WI38 (cell line): ENCODE data around the gene PRPH2.
"Not testable (repeated sequence)": the region's sequence is repeated elsewhere in the genome, so short reads cannot be mapped to it uniquely, and the experiment has no call there.

Experiments
- H3K4me3 ChIP-seq: 2 replicates; pipeline ENCODE4 v1.5.1; 2011; ENCODE audit warnings: low read depth, mild to moderate bottlenecking, control low read depth, low read length
- CTCF ChIP-seq: IDR thresholded peaks from 2 replicates; pipeline ENCODE4 v1.5.1; 2012; ENCODE audit warnings: low read depth, mild to moderate bottlenecking, control low read depth, low read length

The PRPH2 gene

GRCh38 chr6:42709871-42710270 is 12.5 kb downstream of the PRPH2 start:
- no peak for TF ChIP-seq CTCF
- H3K4me3 ChIP-seq, result no peak overlapping the region

DNA sequence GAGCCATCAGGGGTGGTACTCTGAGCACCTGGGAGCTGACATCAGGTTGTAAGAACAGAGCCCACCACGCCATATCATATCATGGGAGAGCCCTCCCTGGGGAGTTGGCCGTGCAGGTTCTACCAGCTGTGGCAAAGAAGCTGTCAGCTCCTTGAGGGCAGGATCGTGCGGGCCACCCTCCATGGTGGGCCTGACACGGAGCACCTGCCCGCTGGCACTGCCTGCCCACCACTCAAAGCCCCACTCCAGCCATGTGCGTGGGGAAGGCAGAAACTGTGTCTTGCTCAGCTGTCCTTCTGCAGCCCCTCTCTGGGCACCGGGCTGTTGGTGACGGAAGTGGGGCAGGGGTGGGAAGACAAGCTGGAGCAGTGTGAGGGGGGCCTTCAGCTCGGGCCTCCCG is 14.3 kb downstream of the PRPH2 start:
- TF ChIP-seq CTCF, result no peak
- H3K4me3 ChIP-seq, result no peak overlapping the region

- no peak overlapping the region for H3K4me3 ChIP-seq
- no peak for TF ChIP-seq CTCF
Measured at GRCh38 chr6:42707595-42707994, 14.8 kb downstream of the PRPH2 start.

DNA sequence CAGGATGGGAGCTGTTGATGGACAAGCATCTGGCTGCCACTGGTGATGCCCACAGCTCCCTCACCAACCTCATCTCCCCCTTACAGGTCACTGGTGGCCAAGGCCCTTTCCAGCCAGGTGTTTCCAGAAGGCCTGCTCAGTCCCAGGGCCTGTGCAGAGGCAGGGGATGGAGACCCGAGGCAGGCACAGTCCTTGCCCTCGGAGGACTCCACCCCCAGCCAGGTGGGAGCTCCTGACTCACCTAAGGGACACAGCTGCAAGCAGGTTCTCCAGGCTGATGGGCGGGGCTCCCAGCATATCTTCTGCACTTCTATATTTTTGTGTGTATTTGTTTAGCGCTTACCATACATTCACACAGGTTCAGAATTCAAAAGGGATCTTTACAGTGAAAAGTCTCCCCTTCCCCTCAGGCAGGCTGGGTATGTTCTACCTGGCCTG is 17.4 kb downstream of the PRPH2 start:
- no peak overlapping the region for H3K4me3 ChIP-seq
- TF ChIP-seq CTCF, result no peak

DNA sequence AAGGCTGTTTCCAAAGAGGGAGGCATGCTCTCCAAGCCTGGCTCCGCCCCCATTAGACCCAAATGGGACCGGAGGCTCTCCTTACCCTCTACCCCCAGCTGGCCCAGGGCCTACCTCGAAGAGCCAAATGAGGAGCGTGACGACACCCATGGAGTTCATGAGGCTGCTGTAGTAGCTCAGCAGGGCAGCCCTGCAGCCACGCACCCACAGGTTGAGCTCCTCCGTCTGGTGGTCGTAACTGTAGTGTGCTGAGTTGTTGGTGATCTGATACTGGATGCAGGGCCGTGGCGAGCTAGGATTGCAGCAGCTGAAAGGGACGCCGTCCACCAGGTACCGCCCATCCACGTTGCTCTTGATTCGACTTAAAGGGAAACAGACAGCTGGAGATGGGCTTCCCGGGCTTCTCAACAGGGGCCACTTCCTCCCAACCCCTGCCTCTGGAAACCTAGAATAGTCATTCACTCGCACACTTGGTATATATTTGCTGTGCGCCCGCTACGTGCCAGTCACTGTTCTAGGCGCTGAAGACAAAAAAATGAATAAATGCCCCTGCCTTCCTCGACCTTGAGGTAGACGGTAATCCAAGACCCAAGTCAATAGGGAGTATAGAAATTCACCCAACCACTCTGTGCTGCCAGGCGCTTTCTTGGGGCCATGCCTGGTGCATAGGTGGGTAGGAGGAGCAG is 18.0 kb downstream of the PRPH2 start:
- H3K4me3 ChIP-seq, result no peak overlapping the region
- TF ChIP-seq CTCF, result no peak

- not testable (repeated sequence) for H3K4me3 ChIP-seq
Measured at GRCh38 chr6:42702786-42703185, 19.6 kb downstream of the PRPH2 start.

DNA sequence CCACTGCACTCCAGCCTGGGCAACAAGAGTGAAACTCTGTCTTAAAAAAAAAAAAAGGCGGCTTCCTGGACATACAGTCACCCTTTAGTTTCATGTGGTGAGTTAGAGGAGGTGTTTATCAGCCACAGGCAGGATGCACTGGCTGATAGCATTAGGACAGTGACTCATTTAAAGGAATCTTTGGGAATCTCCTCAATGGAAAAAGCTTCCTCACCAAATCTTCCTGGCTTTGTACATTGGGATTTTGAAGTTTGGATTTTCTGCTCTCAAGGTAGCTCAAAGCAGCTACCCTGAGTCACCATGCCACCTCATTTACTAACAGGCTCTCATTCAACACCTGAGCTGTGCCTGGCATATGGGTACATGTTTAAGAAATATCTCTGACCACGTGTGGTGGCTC is 20.2 kb downstream of the PRPH2 start:
- TF ChIP-seq CTCF, result no peak
- no peak overlapping the region for H3K4me3 ChIP-seq

- no peak overlapping the region for H3K4me3 ChIP-seq
- TF ChIP-seq CTCF, result no peak
Measured at GRCh38 chr6:42698217-42698616, 24.2 kb downstream of the PRPH2 start.
